GM12878 (cell line): ENCODE results near the gene ZMIZ1. TPM values are rescaled to one million over a fixed set of nuclear protein-coding genes. Genes with fewer than 3 reads are reported as not detected.

Source experiments
- ATF3 ChIP-seq: IDR thresholded peaks from 2 replicates; pipeline ENCODE4 v1.6.1; 2011; ENCODE audit warnings: low read depth, mild to moderate bottlenecking, low read length, moderate library complexity, borderline replicate concordance; ENCODE audit errors: extremely low read depth
- ATF7 ChIP-seq: fragments of 450-650 bp; IDR thresholded peaks from 2 replicates; pipeline ENCODE4 v1.6.1; 2016; ENCODE audit warnings: low read depth, mild to moderate bottlenecking
- BCL11A ChIP-seq: IDR thresholded peaks from 2 replicates; pipeline ENCODE4 v1.6.1; 2011; ENCODE audit warnings: low read depth, low read length
- EED ChIP-seq: sonication (generic); IDR thresholded peaks from 2 replicates; pipeline ENCODE4 v1.6.1; 2016; ENCODE audit warnings: antibody characterized with exemption, low read depth
- HSF1 ChIP-seq: fragments of 150-350 bp; IDR thresholded peaks from 2 replicates; pipeline ENCODE4 v1.6.1; 2014; ENCODE audit warnings: mild to moderate bottlenecking, low read depth, low read length
- IRF3 ChIP-seq: fragments of 450-650 bp; IDR thresholded peaks from 2 replicates; pipeline ENCODE4 v1.6.1; 2014; ENCODE audit warnings: mild to moderate bottlenecking
- KDM1A ChIP-seq: fragments of 200-600 bp; sonication (generic); IDR thresholded peaks from 2 replicates; pipeline ENCODE4 v1.6.1; 2016; ENCODE audit warnings: borderline replicate concordance
- MXI1 ChIP-seq: fragments of 150-350 bp; IDR thresholded peaks from 2 replicates; pipeline ENCODE4 v1.6.1; 2011; ENCODE audit warnings: low read depth, mild to moderate bottlenecking, inconsistent platforms, low read length, improper control_type of control experiment
- NKRF ChIP-seq: fragments of 450-650 bp; conservative IDR thresholded peaks from 2 replicates; pipeline ENCODE4 v1.6.1; 2017; ENCODE audit warnings: mild to moderate bottlenecking, moderate library complexity
- PRDM15 ChIP-seq: fragments of 450-650 bp; formaldehyde crosslinking; IDR thresholded peaks from 2 replicates; pipeline ENCODE4 v1.4.0; 2020; ENCODE audit warnings: mild to moderate bottlenecking, moderate library complexity
- RB1 ChIP-seq: fragments of 450-650 bp; formaldehyde crosslinking; IDR thresholded peaks from 2 replicates; pipeline ENCODE4 v1.6.1; 2017; ENCODE audit warnings: mild to moderate bottlenecking, borderline replicate concordance
- SMC3 ChIP-seq: IDR thresholded peaks from 2 replicates; pipeline ENCODE4 v1.6.1; 2011; ENCODE audit warnings: low read length, improper control_type of control experiment, borderline replicate concordance
- SUPT20H ChIP-seq: IDR thresholded peaks from 2 replicates; pipeline ENCODE4 v1.6.1; 2011; ENCODE audit warnings: low read depth, mild to moderate bottlenecking, low read length, moderate library complexity, borderline replicate concordance; ENCODE audit not compliant: control insufficient read depth
- ZNF687 ChIP-seq: fragments of 450-650 bp; IDR thresholded peaks from 2 replicates; pipeline ENCODE4 v1.6.1; 2017; ENCODE audit warnings: mild to moderate bottlenecking, moderate library complexity
- polyA plus RNA-seq, 11 experiments: library from polyadenylated mRNA; depleted of rRNA in 4 of 11; unstranded in 6 of 11; stranded (reverse) in 5 of 11; fragments of >200 nt; fragmentation: Nextera tagmentation in 4 of 11; fragmentation: Illumina TruSeq in 1 of 11; extraction: Ambion mirVana in 4 of 11; extraction: Trizol in 1 of 11; gene quantifications; 1 replicate in 1 of 11; 2 replicates in 10 of 11; pipeline versions ENCODE4 v1.2.1 to v1.2.3, GENCODE V29; 2011 to 2016; ENCODE audit warnings: inconsistent platforms in 2 of 11, missing spikeins in 2 of 11, low read depth in 1 of 11
- total RNA-seq, 4 experiments: library from RNA; depleted of rRNA in 3 of 4; stranded (reverse); fragments of >200 nt in 3 of 4; fragmentation: Illumina TruSeq in 1 of 4; extraction: Trizol in 1 of 4; gene quantifications; 2 replicates each; pipeline versions ENCODE4 v1.2.1 to v1.2.3, GENCODE V29; 2013 to 2021

The ZMIZ1 gene
- total and polyA plus RNA-seq, 10 of the 15 experiments (the other 5 are each of a cell fraction or from before 2014, with no cell fraction given), result 3.1 to 82.3 (median 14.9) TPM

GRCh38 chr10:79249186-79250121, 180.7 kb downstream of the ZMIZ1 start (continued):
- TF ChIP-seq ATF3, result no peak
- no peak for TF ChIP-seq KDM1A
- TF ChIP-seq ZNF687, result 0 out of 2 replicates have a peak, but pooled peaks have one; percentile 12
- TF ChIP-seq PRDM15 (CRISPR knock-in tag), result no peak
- no peak; the same call in 1 of the 2 replicates for TF ChIP-seq EED
- 0 out of 2 replicates have a peak, but pooled peaks have one; percentile 4 for TF ChIP-seq BCL11A
- no peak for TF ChIP-seq MXI1
- TF ChIP-seq NKRF, result peak; percentile 53
- TF ChIP-seq HSF1, result no peak
- peak; percentile 17; the same call in 1 of the 2 replicates for TF ChIP-seq SMC3
- TF ChIP-seq ATF7, result no peak; the same call in 1 of the 2 replicates
- no peak for TF ChIP-seq SUPT20H
- no peak for TF ChIP-seq IRF3
- no peak for TF ChIP-seq RB1
